NCI-H2029 treated with DMSO at 0.1 percent for 48 hours (cell line): ENCODE measurements around the gene RASA3.
"Not testable (repeated sequence)": the region's sequence is repeated elsewhere in the genome, so short reads cannot be mapped to it uniquely, and the experiment has no call there.

Experiments
- DNase-seq: peaks from one replicate; lab custom pipeline; 2025; lab: John Stamatoyannopoulos, UW

The RASA3 gene

DNA sequence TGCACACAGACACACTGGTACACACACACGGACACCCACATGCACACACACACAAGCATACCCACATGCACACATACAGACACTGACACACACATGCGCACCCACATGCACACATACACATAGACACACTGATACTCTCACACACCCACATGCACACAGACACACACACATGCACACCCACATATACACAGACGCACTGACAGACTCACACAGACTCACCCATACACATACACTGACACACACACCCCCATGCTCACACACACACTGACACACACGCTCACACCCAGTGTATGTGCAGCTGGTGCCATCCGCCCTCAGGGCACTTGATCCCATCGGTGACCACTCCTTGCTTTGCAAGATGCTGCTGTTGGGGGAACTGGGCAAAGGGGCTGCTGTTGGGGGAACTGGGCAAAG is 9.7 kb upstream of the RASA3 start:
- no peak for DNase-seq

DNA sequence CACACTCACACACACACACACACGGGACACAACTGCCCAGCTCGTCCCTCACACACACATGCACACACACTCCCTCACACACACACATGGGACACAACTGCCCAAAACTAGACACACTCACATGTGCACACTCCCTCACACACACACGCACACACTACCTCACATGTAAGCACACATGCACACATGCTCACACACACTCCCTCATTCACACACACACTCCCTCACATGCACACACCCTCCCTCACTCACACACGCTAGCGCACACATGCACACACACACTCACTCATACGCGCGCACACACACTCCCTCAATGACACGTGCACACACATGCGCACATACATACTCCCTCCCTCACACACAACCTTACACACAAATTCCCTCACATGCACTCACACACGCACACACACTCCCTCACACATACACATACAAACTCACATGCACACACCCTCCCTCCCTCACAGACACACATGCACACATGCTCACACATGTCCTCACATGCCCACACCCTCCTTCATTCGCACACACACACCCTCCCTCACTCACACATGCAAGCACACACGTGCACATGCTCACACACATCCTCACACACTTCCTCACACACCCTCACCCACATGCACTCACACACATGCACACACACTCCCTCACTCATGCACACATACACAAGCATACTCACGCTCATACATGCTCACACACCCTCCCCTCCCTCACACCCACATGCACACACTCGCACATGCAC is 9.0 kb upstream of the RASA3 start:
- no peak for DNase-seq

DNA sequence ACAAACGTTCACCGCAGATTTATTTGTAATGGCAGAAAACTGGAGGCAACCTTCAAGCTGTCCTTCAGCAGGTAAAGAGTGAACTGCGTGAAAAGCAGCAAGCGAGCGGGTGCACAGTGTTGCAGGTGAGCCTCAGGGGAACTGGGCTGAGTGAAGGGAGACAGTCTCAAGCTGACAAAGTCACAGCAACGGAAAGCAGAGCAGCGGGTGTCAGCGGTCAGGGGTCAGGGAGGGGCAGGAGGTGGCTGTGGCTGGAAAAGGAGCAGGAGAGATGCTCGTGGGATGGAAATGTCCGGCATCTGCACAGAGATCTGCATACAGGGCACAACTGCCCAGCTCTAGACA is 8.5 kb upstream of the RASA3 start:
- DNase-seq = no peak

DNA sequence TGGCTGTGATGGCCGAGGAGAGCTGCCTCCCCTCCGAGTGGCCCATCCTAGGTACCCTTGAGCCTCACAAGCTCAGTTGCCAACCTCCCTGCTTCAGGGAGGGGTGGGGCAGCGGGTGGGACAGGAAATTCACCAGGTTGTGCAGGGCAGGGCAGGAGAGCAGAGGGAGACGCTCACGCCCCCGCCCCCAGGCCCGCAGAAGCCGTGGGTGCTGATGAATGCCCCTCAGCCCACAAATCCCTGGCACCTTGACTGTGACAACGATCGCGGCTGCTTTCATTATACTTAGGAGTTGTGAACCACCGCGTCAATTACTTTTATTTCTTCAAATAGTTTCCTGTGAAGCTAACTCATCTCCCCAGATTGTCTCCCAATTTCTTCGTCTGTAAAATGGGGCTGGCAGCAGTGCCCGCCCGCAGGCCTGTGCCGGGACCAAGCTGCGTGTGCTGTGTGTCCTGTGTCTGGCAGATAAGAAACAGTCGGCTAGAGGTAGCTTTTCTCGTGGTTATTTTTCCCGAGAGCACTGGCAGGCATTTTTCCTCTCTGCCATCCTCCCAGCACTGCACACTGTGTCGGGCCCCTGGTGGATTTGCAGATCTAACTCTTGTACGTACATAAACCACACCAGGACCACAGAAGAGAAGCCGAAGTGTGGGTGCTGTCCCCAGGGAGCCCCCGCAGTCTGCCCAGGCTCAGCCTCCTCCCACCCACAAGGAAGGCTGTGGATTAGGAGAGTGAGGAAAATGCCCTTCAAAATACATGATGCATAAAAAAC is 7.9 kb upstream of the RASA3 start:
- no peak for DNase-seq

DNA sequence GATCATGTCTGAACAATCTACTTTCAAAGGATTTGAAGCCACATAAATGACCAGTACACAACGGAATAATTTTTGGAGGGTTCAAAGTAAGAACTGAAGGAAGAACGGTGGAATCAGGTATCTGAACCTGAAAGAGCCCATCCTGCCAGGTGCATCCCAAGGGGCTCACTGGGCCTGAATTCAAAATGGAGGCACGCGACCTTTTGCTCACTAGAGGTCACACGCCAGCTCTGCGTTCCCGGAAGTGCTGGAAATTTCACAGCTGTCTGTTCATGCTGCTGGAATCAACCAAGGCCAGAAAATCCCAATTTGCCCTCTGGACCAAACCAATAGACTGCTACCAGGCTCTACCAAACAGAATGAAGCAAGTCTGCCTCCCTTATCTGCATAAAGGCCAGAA is 4.2 kb upstream of the RASA3 start:
- no peak for DNase-seq

DNA sequence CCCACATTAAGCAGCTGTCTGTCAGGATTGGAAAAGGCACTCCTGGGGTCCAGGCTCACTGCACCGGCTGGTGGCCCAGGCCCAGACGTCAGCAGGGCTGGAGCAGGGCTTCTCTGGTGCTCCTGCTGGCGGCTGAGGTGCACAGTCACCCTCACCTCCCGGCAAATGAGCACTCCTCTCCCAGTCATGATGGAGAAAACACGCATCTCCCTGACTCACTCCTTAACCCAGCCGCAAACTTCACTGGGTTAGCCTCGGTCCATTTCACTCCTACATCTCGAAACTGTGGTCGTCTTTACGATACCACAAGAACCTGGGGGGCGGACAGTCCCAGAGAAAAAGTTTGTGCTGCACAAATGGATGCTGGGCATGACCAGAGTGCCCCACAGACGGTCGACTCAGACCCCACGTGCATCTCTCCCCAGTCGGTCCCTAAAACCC is 3.3 kb upstream of the RASA3 start:
- no peak for DNase-seq

DNA sequence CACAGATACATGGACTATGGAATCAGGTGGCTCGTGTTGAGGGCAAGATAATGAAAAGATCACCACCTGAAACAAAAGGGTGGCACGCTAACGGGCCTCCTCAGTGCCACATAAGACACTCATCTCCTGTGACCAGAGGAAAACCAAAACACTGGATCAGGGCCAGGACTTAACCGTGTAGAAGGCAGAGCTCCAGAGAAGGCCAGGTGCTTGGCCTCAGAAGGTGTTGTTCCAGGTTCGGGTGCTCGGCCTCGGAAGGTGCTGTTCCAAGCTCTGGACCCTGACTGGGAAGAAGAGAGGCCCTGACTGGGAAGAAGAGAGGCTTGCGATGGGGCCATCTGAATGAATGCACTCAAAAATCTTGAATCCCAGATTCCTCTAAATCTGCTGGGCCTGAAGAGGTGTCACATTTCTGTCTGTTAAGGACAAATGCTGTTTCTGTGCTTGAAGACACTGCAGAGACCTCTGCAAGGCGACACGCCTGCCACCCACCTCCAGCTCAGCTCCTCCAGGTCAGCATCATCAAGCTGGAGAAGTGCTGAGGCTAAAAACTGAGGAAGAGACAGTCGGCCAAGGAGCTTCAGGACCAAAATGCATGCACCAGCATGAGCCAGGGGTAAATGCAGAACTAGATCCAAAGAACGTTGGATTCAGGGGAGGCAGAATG is 2.7 kb upstream of the RASA3 start:
- peak; percentile 48 for DNase-seq

DNA sequence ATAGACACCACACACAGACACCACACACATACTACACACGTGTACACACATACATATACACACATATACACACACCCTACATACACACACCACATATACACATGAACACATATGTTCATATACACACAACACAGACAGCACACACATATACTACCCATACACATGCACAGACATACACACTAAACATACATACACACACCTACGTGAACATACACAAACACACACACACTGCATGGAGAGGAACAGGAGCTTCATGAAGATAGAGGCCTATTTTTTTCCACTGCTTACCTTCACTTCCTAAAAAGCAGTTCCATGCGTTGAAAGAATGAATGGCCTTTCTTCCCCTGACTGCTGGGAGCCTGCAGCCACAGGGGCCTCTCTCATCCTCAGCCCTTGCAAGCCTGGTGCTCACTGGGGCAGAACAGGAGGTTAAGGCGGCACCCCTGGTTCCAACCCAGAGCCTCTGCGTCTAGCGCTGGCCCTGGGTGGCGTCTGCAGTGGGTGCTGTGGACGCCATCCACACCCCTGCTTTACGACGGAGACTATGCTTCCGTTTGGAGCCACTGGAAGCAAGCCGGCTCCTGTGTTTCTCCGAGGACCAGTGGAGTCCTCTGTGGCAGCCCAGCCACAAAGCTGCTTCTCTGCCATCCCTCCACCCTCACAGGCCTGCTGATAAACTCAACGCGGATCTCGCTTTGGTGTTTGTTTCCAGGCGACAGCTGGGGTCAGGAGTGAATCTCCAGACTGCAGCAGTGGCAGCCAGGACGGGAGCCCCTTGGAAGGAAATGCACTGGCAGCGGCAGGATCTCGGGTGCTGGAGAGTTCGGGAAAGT is 1.9 kb upstream of the RASA3 start:
- DNase-seq = no peak

DNA sequence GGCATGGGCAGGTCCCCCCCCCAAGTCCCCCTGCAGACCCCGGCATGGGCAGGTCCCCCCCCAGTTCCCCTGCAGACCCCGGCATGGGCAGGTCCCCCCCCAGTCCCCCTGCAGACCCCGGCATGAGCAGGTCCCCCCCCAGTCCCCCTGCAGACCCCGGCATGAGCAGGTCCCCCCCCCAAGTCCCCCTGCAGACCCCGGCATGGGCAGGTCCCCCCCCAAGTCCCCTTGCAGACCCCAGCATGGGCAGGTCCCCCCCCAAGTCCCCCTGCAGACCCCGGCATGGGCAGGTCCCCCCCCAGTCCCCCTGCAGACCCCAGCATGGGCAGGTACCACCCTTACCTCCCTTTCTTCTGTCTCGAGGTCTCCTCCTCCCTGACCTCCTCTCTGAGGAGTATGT is 1.1 kb upstream of the RASA3 start:
- not testable (repeated sequence) for DNase-seq

DNA sequence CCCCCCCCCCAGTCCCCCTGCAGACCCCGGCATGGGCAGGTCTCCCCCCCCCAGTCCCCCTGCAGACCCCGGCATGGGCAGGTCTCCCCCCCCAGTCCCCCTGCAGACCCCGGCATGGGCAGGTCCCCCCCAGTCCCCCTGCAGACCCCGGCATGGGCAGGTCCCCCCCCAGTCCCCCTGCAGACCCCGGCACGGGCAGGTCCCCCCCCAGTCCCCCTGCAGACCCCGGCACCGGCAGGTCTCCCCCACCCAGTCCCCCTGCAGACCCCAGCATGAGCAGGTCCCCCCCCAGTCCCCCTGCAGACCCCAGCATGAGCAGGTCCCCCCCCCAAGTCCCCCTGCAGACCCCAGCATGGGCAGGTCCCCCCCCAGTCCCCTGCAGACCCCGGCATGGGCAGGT is 703 bp upstream of the RASA3 start:
- DNase-seq = not testable (repeated sequence)

DNA sequence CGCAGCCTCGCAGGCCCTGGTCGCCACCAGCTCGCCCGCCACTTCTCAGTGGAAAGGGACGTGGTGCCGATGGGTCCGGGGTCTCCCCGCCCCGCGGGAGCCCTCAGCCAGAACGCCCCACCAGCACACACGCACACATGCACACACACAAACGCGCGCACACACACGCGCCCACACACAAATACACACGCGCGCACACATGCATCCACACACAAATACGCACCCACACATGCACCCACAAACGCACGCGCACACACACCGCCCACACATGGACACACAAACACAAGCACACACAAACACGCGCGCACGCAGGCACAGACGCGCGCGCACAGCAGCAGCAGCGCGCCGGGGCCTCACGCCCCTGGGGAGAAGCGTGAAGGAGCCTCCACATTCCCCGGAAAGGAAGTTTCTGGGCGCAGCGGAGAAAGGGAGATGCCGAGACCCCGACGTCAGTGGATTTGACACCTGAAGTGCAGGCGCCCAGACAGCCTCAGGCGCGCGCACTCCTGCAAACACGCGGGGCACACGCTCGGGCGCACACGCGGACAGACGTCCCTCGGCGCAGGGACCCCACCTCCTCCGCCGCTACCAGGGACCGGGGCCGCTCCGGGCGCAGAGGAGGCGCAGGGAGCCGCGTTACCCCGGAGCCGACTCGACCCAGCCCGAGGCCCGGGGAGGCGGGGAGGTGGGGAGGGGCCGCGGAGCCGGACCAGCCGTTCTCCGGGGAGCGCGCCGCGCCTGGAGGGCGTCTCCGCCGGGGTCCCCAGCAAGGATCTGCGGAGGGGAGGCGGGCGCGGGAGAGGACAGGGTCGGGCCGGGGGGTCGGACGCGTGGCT is 622 bp downstream of the RASA3 start:
- DNase-seq = no peak

DNA sequence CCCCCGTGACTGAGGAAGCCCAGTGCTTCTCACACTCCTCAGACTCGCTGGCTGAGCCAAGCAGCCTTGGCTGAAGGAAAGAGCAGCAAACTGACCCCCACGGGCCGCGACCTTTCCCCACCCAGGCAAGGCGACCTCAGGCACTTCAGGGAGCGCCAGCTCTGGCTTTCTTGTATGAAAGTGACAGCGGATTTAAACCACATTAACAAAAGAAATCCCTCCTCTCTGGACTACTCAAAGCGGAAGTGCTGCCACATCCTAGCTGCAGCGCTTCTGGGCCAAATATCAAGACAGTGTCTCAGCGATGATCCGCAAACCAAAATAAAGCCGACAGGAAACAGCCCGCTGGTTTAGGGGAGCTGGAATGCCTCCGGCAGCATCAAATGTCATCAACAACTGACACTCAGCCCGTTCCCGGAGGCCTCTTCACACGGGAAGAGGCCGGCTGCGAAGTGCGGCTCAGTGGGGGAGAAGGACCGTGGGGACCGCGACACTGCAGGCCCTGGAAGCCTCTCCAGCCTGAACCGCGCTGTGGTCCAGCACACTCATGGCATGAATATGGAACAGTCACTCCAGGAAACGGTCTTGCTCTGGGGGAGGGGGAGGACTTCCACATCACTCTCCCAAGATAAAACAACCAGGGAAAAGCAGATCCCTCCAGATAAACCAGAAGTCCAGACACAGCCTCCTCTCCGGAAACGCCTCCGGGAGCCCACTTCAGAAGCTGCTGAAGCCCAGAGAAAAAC is 1.4 kb downstream of the RASA3 start:
- DNase-seq = peak; percentile 13

DNA sequence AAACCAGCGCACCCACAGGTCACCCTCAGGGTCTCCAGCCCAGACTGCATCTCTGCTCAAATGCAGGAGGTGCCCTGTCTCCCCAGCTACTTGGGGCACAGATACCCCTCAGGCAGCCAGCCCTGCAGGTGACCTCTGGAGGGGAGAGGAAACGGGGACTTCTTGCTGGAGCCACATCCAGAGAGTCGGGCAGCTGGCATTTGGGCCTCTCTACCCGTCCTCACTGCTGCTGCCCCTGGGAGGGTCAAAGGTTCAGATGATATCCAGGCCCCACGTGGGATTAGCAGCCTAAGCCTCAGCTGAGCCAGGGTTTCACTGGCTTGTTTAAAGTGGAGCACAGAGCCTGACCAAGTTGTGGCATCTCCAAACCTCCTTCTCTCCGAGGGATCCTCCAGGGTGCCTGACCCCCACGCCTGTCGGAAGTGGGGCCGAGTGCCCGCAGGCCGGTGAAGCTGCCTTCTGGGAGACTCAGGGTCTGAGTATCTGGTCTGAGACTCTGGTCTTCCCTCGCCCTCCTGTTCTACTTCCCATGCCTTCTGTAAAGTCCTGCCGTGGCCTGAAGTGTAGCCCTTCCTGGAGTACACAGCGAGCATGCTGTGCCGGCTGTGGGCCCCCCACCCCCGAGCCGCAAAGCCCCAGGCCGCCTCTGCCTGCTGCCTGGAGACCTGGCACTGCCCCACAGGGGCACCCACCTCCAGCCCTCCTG is 2.1 kb downstream of the RASA3 start:
- DNase-seq = no peak

DNA sequence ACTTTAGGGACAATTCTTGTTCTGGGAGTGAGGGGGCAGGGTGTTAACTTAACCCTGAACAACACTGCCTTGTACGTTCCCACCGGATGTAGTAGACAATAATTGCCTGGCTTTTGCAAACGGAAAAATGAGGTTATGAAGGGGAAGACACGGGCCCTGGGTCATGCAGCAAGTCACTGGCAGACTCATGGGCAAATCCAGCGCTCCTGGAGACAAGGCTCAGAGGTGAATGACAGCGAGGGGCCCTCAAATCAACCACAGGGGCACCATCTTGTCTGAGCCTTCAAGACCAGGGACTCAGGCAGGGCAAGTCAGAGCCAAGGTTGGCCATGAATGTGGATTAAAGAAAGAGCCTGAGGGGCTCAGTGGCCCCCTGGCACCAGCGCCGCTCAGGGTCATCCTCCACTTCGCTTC is 2.8 kb downstream of the RASA3 start:
- DNase-seq = no peak

DNA sequence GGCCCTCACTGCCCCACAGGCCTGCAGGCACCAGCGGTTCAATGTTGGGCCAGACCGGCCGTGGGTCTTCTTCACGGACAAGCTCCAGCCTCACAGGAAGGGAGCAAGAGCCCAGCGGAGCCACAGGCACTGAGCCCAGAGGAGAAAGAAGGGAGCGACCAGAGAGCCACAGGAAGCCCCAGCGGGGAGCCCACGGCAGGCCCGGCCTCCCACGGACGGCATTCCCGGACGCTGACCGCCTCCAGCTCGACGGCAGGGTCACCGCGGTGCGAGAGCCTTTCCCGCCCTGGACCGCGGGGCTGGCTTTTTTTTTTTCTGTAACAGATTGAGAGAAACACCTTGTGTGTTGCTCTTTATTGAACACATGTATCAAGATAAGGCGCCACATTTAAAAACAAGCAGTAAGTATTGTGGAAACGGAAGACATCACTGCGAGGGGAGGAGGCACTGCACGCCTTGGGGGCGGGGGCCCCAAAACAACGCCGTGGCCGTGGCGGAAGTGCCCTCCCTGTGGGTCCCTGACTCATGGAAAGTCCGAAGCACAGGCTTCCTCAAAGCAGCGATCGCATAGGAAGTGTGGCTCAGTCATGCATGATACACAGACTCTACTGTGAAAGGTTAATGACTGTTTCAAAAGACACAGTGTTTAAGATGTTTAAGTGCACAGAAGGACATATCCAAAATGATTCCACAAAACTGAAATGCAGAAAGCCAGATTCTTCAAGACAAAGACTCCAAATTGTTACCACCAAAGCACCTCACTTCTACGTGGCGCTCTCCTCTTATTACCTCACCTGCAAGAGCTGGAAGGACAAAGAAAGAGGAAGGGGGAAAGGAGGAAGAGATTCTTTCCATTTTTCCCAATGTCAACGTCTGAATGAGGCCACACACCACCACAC is 3.5 kb downstream of the RASA3 start:
- DNase-seq = no peak

DNA sequence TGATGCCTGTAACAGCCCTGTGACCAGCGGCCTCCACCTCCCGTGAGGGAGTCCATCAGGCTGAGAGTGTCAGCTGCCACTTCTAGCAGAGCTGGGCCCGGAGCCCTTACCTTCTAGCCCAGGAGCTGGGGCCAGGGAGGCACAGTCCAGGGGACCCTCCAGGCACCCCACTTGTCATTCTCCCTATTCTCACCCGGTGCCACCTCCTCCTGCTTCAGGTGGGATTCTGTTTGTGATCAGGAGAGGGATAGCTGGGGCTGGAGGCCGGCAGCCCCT is 4.1 kb downstream of the RASA3 start:
- DNase-seq = no peak

DNA sequence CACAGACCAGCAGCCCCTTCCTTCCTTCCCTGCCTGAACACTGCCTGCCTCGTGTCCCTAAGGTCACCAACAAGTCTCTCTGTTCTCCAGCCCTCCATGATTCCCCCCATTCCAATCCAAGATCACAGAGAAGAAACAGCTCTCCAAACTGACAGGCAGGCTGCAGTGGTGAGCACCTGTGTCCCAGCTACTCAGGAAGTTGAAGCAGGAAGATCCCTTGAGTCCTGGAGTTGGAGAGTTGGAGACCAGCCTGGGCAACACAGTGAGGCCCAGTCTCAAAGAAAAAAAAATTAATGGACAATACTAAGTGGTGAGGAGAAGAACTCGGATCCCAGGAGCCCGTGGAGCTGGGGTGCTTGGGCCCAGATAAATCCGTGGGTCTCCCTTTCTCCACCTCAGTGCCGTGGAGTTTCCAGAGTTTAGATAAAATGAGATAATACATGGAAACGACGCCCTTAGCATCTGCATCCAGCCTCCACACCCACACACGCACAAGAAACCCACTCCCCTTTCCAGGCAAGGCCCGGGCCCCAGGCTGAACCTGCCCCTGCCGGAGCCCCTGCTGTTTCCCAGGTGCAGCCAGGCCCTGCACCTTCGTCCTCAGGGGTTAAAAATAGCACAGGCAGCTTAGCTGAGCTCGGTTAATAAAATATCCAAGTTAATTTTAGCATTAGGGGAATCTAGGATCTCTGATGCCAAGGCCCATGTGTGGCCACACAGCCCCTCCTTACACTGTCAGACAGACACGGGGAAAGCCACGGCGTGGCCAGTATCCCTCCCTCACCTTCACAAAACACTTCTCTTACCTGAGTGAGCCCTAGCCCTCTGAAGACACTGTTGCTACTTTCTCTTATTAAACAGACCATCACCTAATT is 4.7 kb downstream of the RASA3 start:
- no peak for DNase-seq

DNA sequence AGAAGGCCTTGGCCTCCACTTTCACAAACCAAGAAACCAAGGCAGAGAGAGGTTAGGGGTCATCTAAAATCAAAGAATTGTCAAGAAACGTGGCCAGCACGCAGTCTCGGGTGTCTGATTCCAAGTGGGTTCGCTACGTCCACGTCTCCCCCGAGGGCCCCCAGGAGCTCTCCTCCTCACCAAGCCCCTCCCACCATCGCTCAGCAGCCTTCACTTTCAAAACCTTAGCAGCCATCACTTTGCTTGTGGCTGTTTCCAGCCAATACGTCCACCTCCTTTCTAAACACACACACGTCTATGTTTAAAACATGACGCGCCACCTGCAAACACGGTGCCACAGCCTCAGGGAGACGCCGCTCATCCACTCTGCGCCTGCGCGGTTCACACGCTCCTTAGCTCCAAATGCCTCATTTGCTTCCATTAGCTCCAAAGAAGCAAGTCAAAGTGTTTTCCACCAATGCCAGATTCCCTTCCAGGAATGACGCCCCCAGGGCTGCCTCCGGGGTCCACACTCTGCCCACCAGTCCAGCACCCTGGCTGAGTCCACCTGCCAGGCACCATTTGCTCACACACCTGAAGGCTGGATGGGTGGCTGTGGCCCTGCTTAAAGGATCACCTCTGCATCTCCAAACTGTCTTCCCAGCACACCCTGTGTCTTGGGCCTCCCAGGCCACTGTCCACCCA is 5.5 kb downstream of the RASA3 start:
- DNase-seq = no peak
